K562 (cell line): ENCODE results near the gene PRKX. TPM values are rescaled to one million over a fixed set of nuclear protein-coding genes. Genes with fewer than 3 reads are reported as not detected.
A peak's percentile ranks its signal among the peaks of the same experiment; 100 is the strongest.

ENCODE experiments used
- CBFB ChIP-seq: sonication (generic); formaldehyde crosslinking; IDR thresholded peaks from 2 replicates; pipeline ENCODE4 v1.4.0; 2020; ENCODE audit warnings: mild to moderate bottlenecking, missing genetic modification reagents
- ILF3 ChIP-seq: fragments of 450-650 bp; IDR thresholded peaks from 2 replicates; pipeline ENCODE4 v1.6.1; 2018; ENCODE audit warnings: antibody characterized with exemption, mild to moderate bottlenecking, moderate library complexity, borderline replicate concordance
- KDM1A ChIP-seq, 2 experiments: fragments of 450-650 bp; IDR thresholded peaks; 2 replicates each; pipeline ENCODE4 v1.6.1; 2016; ENCODE audit warnings: mild to moderate bottlenecking in 2 of 2
- NBN ChIP-seq: fragments of 450-650 bp; IDR thresholded peaks from 2 replicates; pipeline ENCODE4 v1.6.1; 2016; ENCODE audit warnings: low read depth, mild to moderate bottlenecking
- TEAD2 ChIP-seq: fragments of 450-650 bp; IDR thresholded peaks from 2 replicates; pipeline ENCODE4 v1.6.1; 2016; ENCODE audit warnings: missing genetic modification characterization, control low read depth, missing compliant biosample characterization
- YY1 ChIP-seq, 3 experiments: IDR thresholded peaks; 2 replicates each; pipeline ENCODE4 v1.6.1; 2011; ENCODE audit warnings: low read length in 2 of 3, mild to moderate bottlenecking in 2 of 3, moderate library complexity in 2 of 3, borderline replicate concordance in 1 of 3, control low read depth in 1 of 3, low read depth in 1 of 3; ENCODE audit not compliant: insufficient read depth in 3 of 3, insufficient replicate concordance in 2 of 3, control insufficient read depth in 1 of 3, insufficient read length in 1 of 3; ENCODE audit errors: extremely low read depth in 1 of 3
- ZBTB8A ChIP-seq: fragments of 450-650 bp; IDR thresholded peaks from 2 replicates; pipeline ENCODE4 v1.6.1; 2018; ENCODE audit warnings: mild to moderate bottlenecking, moderate library complexity; ENCODE audit not compliant: partially characterized antibody
- ZEB2 ChIP-seq: fragments of 450-650 bp; IDR thresholded peaks from 2 replicates; pipeline ENCODE4 v1.6.1; 2016
- ZNF3 ChIP-seq: fragments of 250-450 bp; sonication (Bioruptor Pico); IDR thresholded peaks from 2 replicates; pipeline ENCODE4 v1.5.0; 2021; ENCODE audit warnings: mild to moderate bottlenecking, moderate library complexity
- ZNF445 ChIP-seq: fragments of 250-450 bp; sonication (Bioruptor Pico); IDR thresholded peaks from 2 replicates; pipeline ENCODE4 v1.4.0; 2020; ENCODE audit warnings: low read depth, mild to moderate bottlenecking, moderate library complexity
- ZNF589 ChIP-seq: fragments of 200-800 bp; sonication (Bioruptor generic); IDR thresholded peaks from 2 replicates; pipeline ENCODE4 v1.6.1; 2016; ENCODE audit warnings: low read depth, missing genetic modification characterization, missing compliant biosample characterization
- polyA plus RNA-seq, 8 experiments: library from polyadenylated mRNA; depleted of rRNA in 4 of 8; stranded (reverse) in 5 of 8; unstranded in 3 of 8; fragments of >200 nt; fragmentation: Nextera tagmentation in 2 of 8; fragmentation: Illumina TruSeq in 1 of 8; extraction: Ambion mirVana in 2 of 8; extraction: Trizol in 1 of 8; gene quantifications; 2 replicates each; pipeline versions ENCODE4 v1.2.1 to v1.2.3, GENCODE V29; 2011 to 2014; ENCODE audit warnings: inconsistent platforms in 1 of 8, missing spikeins in 1 of 8
- total RNA-seq, 7 experiments: library from RNA; depleted of rRNA in 6 of 7; stranded (reverse); fragments of >200 nt in 6 of 7; fragmentation: Illumina TruSeq in 2 of 7; extraction: Trizol in 2 of 7; gene quantifications; 2 replicates each; pipeline versions ENCODE4 v1.2.1 to v1.2.3, GENCODE V29; 2011 to 2021; ENCODE audit warnings: low replicate concordance in 1 of 7
- TF ChIP-seq, protein P1 (sequence below): fragments of 250-450 bp; sonication (Bioruptor Pico); IDR thresholded peaks from 2 replicates; pipeline ENCODE4 v1.4.0; 2020; ENCODE audit warnings: borderline replicate concordance
- TF ChIP-seq, protein P2 (sequence below): fragments of 200-400 bp; formaldehyde crosslinking; IDR thresholded peaks from 2 replicates; pipeline ENCODE4 v1.6.1; 2017; ENCODE audit warnings: mild to moderate bottlenecking, low read depth, low read length, moderate library complexity
- TF ChIP-seq, protein P3 (sequence below): fragments of 450-650 bp; IDR thresholded peaks from 2 replicates; pipeline ENCODE4 v1.6.1; 2017; ENCODE audit warnings: antibody characterized with exemption, mild to moderate bottlenecking
- TF ChIP-seq, protein P4 (sequence below): sonication (generic); formaldehyde crosslinking; IDR thresholded peaks from 2 replicates; pipeline ENCODE4 v1.8.1; 2023; ENCODE audit warnings: missing genetic modification reagents, mild to moderate bottlenecking, borderline replicate concordance

PRKX gene
- total and polyA plus RNA-seq, 9 of the 15 experiments (the other 6 are each of a cell fraction or from before 2014, with no cell fraction given): 3.3 to 29.4 (median 23.7) TPM

DNA sequence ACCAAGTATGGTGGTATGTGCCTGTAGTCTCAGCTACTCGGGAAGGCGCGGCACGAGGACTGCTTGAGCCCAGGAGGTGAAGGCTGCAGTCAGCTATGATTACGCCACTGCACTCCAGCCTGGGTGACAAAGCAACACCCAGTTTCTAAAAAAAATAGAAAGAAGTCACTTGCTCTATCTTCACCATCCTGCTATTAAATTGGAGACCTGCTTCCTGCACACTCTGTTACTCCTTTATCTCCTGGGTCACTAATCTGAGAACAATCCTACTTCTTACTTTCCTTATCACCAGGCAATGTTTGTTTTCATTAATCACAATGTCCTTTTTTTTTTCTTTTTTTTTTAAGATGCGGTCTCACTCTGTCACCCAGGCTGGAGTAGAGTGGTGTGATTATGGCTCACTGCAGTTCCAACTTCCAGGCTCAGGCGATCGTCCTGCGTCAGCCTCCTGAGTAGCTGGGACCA lies 16.2 kb downstream of the PRKX start (continued):
- TF ChIP-seq YY1 (IDR thresholded peaks at IDR 0.05; ENCODE audit: borderline replicate concordance in 1 of 3, control insufficient read depth in 1 of 3, extremely low read depth in 1 of 3, insufficient read depth in 3 of 3, insufficient read length in 1 of 3, insufficient replicate concordance in 2 of 3, low read depth in 1 of 3, low read length in 2 of 3) (no peak), ZNF589 (CRISPR knock-in tag) (no peak), ZBTB8A (no peak), ZNF3 (CRISPR knock-in tag) (no peak), TEAD2 (tag) (no peak), ILF3 (no peak), KDM1A (IDR thresholded peaks at IDR 0.05) (peak; percentile 67 to 68), ZEB2 (no peak), CBFB (CRISPR knock-in tag) (no peak), NBN (no peak), ZNF445 (no peak)
- TF ChIP-seq, protein P1, sequence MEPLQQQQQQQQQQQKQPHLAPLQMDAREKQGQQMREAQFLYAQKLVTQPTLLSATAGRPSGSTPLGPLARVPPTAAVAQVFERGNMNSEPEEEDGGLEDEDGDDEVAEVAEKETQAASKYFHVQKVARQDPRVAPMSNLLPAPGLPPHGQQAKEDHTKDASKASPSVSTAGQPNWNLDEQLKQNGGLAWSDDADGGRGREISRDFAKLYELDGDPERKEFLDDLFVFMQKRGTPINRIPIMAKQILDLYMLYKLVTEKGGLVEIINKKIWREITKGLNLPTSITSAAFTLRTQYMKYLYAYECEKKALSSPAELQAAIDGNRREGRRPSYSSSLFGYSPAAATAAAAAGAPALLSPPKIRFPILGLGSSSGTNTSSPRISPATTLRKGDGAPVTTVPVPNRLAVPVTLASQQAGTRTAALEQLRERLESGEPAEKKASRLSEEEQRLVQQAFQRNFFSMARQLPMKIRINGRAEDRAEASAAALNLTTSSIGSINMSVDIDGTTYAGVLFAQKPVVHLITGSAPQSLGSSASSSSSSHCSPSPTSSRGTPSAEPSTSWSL (CRISPR knock-in tag): no peak
- TF ChIP-seq, protein P2, sequence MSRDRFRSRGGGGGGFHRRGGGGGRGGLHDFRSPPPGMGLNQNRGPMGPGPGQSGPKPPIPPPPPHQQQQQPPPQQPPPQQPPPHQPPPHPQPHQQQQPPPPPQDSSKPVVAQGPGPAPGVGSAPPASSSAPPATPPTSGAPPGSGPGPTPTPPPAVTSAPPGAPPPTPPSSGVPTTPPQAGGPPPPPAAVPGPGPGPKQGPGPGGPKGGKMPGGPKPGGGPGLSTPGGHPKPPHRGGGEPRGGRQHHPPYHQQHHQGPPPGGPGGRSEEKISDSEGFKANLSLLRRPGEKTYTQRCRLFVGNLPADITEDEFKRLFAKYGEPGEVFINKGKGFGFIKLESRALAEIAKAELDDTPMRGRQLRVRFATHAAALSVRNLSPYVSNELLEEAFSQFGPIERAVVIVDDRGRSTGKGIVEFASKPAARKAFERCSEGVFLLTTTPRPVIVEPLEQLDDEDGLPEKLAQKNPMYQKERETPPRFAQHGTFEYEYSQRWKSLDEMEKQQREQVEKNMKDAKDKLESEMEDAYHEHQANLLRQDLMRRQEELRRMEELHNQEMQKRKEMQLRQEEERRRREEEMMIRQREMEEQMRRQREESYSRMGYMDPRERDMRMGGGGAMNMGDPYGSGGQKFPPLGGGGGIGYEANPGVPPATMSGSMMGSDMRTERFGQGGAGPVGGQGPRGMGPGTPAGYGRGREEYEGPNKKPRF: no peak
- TF ChIP-seq, protein P3, sequence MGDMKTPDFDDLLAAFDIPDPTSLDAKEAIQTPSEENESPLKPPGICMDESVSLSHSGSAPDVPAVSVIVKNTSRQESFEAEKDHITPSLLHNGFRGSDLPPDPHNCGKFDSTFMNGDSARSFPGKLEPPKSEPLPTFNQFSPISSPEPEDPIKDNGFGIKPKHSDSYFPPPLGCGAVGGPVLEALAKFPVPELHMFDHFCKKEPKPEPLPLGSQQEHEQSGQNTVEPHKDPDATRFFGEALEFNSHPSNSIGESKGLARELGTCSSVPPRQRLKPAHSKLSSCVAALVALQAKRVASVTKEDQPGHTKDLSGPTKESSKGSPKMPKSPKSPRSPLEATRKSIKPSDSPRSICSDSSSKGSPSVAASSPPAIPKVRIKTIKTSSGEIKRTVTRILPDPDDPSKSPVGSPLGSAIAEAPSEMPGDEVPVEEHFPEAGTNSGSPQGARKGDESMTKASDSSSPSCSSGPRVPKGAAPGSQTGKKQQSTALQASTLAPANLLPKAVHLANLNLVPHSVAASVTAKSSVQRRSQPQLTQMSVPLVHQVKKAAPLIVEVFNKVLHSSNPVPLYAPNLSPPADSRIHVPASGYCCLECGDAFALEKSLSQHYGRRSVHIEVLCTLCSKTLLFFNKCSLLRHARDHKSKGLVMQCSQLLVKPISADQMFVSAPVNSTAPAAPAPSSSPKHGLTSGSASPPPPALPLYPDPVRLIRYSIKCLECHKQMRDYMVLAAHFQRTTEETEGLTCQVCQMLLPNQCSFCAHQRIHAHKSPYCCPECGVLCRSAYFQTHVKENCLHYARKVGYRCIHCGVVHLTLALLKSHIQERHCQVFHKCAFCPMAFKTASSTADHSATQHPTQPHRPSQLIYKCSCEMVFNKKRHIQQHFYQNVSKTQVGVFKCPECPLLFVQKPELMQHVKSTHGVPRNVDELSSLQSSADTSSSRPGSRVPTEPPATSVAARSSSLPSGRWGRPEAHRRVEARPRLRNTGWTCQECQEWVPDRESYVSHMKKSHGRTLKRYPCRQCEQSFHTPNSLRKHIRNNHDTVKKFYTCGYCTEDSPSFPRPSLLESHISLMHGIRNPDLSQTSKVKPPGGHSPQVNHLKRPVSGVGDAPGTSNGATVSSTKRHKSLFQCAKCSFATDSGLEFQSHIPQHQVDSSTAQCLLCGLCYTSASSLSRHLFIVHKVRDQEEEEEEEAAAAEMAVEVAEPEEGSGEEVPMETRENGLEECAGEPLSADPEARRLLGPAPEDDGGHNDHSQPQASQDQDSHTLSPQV: no peak
- TF ChIP-seq, protein P4, sequence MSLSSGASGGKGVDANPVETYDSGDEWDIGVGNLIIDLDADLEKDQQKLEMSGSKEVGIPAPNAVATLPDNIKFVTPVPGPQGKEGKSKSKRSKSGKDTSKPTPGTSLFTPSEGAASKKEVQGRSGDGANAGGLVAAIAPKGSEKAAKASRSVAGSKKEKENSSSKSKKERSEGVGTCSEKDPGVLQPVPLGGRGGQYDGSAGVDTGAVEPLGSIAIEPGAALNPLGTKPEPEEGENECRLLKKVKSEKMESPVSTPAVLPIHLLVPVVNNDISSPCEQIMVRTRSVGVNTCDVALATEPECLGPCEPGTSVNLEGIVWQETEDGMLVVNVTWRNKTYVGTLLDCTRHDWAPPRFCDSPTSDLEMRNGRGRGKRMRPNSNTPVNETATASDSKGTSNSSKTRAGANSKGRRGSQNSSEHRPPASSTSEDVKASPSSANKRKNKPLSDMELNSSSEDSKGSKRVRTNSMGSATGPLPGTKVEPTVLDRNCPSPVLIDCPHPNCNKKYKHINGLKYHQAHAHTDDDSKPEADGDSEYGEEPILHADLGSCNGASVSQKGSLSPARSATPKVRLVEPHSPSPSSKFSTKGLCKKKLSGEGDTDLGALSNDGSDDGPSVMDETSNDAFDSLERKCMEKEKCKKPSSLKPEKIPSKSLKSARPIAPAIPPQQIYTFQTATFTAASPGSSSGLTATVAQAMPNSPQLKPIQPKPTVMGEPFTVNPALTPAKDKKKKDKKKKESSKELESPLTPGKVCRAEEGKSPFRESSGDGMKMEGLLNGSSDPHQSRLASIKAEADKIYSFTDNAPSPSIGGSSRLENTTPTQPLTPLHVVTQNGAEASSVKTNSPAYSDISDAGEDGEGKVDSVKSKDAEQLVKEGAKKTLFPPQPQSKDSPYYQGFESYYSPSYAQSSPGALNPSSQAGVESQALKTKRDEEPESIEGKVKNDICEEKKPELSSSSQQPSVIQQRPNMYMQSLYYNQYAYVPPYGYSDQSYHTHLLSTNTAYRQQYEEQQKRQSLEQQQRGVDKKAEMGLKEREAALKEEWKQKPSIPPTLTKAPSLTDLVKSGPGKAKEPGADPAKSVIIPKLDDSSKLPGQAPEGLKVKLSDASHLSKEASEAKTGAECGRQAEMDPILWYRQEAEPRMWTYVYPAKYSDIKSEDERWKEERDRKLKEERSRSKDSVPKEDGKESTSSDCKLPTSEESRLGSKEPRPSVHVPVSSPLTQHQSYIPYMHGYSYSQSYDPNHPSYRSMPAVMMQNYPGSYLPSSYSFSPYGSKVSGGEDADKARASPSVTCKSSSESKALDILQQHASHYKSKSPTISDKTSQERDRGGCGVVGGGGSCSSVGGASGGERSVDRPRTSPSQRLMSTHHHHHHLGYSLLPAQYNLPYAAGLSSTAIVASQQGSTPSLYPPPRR: no peak
